HG03558 (cell line): ENCODE data around the gene KLHL2.

Experiments
- ATAC-seq: cut with Tn5 transposase; IDR thresholded peaks from one replicate; pipeline ENCODE4 v1.9.1; 2021; ENCODE audit warnings: moderate number of reproducible peaks; ENCODE audit not compliant: unreplicated experiment; ENCODE audit errors: extremely low read depth

The KLHL2 gene

DNA sequence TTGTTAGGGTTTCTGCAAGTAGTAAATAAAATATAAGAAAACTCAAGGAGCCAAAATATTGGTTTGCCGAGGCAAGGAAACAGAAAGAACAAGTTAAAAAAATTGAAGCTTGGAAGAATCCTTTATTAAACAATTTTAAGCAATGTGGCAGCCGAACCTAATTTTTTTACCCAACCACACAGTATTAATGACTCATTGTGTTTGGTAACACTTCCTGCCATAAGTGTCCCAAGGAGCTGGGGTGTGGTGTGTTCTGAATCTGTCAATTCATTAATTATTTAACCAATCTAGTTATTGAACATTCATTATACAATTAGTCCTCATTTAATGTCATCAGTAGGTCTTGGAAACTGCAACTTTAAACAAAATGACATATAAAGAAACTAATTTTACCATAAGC is 152.1 kb downstream of the KLHL2 start:
- no peak for ATAC-seq

DNA sequence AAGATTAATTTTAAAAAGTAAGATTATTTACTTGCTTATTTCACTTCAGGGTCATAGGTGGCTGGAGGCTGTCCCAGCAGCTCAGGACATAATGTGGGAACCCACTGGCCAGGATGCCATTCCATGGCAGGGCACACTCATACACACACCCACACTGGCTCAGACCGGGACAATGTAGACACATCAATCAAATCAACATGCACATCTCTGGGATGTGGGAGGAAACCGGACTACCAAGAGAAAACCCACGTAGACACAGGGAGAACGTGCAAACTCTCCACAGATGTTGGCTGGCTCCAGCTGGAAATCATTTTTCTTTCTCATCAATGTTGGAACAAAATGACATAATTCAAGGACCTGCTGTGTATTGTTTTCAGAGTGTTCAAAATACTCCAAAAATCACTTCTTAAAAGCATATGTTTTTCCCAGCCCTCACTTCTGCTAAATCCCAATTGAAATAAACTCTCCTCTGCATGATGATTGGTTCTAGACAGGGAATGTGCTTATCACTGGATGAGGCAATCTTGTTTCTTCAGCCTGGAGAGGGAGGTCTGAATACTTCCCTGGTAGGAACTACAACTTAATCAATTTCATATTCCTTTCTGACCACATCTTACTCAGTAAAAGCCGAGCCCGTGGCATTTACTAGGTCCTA is 152.8 kb downstream of the KLHL2 start:
- ATAC-seq, result no peak

DNA sequence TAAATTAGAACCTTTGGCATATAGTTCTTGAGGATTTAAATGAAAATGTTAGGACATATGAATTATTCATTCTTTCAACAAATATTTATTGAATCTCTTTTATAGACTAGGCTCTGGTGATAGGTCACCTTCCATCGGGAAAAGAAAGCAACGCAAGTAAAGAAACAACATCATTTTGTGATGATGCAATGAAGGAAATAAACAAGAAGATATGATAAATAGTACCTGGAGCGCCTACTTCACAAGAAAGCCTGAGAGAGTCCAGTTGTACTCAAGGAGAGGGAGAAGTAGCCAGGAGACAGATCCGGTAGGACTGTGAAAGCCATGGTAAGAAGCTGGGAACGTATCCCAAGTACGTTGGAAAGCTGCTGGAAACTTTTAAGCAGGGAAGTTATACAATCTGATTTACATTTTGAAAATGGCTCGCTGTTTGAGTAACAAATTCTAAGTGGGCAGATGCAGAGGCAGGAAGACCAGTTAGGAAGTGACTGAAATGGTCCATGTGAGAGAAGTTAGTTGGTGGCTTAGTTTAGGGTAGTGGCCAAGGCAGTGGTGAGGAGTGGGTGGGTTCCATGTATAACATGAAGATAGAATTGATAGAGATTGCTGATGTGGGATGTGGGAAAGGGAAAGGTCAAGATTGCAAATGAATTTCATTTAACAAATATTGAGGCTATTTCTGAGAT is 153.8 kb downstream of the KLHL2 start:
- no peak for ATAC-seq

DNA sequence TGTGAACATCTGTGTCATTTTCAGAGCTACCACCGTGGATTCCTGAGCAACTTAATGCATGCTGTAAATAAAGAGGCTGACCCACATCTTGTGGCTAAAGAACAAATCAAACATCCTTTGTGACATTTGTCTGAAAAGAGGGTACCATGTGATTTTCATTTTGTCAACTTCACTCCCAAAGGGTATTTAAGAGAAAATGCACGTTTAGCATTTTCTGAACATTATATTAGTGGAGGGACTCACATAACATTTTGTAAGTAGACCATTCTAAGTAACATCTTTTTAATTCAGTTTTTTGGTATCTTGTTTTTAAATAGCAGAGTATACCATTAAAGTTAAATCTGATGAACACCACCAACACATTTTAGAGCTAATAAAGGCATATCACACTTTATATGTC is 154.4 kb downstream of the KLHL2 start:
- ATAC-seq, result no peak

- no peak for ATAC-seq
Observed at GRCh38 chr4:165364452-165365080, 157.2 kb downstream of the KLHL2 start.

GRCh38 chr4:165367040-165367439 is 159.7 kb downstream of the KLHL2 start:
- ATAC-seq, result no peak

DNA sequence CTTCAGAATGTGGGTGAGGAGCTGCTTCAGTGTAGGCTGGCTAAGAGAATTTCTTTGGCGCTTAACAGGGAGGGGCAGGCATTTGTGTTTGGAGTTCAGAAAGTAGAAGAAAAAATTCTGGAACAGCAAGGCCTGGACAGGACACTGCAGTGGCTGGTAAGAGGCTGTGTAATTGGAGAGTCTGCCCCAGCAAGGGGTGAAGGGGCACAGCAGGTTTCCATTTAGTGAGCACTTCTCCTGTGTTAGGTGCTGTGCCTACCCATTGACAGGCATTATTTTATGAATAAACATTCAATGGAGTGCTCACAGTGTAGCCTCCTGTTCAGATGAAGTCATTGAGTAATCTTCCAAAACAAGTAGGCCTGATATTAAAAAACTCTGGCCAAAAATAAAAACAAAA is 160.8 kb downstream of the KLHL2 start:
- no peak for ATAC-seq

GRCh38 chr4:165368567-165368966 is 161.2 kb downstream of the KLHL2 start:
- no peak for ATAC-seq

DNA sequence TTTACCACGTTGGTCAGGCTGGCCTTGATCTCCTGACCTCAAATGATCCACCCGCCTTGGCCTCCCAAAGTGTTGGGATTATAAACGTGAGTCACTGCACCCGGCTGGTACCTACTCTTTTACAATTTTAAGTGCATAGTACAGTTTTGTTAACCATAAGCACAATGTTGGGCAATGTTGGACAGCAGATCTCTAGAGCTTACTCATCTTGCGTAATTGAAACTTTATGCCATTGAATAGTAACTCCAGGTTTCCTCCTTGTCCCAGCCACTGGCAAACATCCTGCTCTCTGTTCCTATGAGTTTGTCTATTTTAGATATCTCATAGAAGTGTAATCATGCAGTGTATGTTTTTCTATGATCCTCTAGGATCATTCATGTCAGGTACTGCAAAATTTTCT is 162.2 kb downstream of the KLHL2 start:
- no peak for ATAC-seq

- ATAC-seq, result no peak
Observed at GRCh38 chr4:165370530-165370929, 163.2 kb downstream of the KLHL2 start.
